ENCODE data around the gene SIRT7. TPM values are rescaled to one million over a fixed set of nuclear protein-coding genes. Genes with fewer than 3 reads are reported as not detected.
"Not testable (repeated sequence)": the region's sequence is repeated elsewhere in the genome, so short reads cannot be mapped to it uniquely, and the experiment has no call there.

The SIRT7 gene
- total RNA-seq, 1 donor from 2014 or later, result 9.1 TPM

DNA sequence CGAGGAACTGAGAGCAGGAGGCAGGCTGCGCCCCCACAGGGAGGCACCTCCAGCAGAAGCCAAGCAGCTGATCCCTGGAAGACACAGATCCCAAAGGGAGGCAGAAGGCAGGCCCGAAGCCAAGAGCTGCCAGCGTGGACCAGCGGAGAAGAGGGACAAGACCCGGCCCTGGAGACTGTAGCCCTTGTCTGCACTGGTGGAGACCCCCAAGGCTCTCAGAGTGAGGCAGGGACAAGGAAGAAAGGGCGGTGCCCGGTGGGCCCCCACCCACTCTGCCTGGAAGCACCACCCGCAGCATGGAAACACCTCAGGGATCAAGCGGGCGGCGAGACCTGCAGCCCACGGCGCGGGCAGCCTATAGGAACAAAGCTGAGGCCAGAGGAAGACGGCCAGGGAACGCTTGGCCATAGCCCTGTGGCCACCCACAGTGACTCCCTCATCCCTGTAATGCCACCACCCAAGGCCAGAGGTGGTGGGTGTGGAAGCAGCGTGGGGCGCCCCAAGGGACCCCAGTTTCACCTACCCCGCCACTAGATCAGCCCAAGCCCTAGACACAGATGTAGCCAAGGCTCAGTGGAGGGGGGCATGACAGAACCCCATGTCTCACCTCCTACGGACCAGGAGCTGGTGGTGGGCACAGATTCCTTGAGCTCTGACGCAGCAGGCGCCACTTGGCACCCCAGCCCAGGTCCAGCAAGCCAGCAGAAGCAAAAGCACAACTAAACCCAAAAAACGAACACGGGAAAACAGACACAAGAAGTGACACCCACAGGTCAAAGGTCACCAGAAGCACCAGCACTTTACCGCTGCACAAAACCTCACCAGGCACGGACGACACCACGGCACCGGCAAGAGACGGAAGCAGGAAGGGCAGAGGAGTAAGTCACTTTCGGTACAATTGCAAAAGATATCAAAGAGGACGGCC is 2.9 kb upstream of the SIRT7 start:
- DNase-seq, result no peak

DNA sequence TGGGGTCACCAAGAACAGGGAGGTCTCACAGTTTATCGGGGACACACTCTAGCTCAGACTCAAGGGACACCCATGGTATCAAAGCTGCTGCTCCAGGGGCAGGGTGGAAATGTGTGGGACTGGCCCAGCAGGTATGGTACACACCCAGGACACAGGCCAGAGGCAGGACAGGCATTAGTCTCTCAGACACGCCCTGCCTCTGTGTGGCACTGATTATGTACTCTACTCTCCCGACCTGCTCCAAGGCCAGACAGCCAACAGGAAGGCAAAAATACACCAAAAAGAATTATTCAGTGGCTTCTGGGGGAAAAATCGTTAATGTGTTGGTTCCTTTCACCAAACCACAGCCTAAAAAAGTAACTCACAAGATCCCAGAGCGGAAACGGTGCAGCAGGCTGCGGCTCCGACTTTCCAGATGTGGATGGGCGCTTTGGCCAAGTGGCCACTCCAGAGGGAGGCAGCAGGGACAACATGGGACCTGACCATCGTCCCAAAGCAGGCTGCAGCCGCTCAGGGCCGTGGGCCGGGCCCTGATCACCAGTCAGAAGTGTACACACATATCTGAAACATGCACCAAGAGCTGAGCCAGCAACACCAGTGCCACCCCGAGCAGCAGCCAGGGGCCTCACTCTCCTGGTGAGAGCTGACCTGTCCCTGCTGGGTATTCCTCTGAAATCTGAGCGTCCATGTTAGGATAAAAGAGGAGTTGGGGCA is 1.0 kb upstream of the SIRT7 start:
- no peak for DNase-seq

DNA sequence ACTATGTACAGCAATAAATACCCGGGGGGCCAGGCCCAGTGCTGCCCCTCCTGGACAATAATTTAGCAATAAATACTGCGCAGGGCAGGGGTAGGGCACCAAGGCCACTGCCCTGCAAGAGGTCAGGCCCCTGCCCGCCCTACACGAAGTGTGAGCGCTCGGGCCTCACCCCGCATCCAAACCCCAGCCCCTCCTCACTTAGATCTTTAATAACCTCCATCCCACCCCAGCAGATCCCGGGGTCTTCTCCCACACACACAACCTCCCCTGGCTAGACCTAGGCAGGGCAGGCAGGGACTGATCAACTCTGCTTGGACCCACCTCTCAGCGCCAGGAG is 325 bp upstream of the SIRT7 start:
- DNase-seq, result not testable (repeated sequence)

DNA sequence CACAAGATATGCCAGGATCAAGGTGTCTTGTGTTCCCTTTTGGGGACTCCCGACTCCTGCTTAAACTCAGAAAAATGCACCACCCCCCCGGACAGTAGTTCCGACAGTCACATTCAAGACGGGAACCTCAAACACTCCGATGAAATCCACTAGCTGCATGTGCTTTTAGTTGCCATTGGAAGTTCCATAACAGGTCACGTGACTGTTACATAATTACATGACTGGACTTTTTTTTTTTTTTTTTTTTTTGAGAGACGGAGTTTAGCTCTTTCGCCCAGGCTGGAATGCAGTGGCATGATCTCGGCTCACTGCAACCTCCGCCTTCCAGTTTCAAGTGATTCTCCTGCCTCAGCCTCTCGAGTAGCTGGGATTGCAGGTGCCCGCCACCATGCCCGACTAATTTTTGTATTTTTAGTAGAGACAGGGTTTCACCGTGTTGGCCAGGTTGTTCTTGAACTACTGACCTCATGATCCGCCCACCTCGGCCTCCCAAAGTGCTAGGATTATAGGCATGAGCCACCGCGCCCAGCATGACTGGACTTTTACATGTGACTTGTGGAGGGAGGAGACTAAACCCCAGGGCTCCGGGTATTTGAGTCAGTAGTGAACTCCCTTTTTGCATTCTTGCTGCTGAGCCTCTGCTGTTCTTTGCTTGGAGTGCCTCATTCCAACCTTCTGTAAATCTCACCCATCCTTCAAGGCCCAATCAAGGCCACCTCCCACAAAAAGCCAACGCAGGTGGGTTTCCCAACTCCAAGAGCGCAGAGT is 1.6 kb downstream of the SIRT7 start:
- no peak for DNase-seq

DNA sequence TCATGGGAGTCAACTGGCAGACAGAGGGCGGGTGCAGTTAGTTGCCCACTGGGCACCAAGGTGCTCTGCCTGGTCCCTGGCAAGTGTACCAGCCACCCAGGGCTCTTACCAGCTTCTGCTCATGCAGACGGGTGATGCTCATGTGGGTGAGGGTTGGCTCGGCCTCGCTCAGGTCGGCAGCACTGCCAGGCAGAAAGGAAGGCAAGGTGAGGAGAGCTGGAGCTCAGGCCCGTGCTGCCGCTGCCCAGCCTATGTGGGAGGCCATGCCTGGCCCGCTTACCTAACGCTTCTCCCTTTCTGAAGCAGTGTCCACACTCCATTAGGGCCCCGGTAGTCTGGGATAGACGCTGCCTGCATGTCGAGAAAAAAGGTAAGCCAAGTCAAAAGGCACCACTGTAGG is 2.6 kb downstream of the SIRT7 start:
- DNase-seq, result no peak

DNA sequence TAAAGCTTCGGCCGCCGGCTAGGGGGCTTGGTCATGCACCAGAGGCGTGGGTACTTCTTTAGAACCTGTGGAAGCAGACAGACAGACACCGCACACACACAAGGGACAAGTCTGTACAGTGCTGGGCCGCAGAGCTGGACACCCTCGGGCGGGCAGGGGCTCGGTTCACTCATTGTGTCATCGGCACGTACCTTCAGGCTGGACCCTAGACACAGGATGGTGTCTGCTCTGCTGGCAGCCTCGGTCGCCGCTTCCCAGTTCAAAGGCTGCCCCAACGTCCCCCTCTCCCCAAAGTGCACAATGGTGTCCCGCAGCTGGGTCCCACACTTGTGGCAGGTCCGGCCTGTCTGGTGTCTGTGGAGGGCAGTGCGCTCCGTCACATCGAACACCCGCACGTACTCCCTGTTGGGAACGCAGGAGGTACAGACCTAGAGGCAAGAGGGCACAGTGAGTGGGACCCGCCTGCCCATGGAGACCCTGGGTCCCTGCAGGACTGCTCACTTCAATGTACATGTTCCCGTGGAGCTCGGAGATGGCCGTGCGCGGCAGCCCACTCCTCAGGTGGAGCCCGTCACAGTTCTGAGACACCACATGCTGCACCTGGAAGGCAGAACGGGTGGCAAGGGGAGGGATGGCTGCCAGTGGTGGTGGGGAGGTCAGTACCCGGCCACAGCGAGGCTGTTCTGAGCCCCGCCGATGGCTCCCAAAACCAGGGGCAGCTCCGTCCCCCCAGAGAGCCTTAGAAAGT is 3.7 kb downstream of the SIRT7 start:
- DNase-seq, result no peak

DNA sequence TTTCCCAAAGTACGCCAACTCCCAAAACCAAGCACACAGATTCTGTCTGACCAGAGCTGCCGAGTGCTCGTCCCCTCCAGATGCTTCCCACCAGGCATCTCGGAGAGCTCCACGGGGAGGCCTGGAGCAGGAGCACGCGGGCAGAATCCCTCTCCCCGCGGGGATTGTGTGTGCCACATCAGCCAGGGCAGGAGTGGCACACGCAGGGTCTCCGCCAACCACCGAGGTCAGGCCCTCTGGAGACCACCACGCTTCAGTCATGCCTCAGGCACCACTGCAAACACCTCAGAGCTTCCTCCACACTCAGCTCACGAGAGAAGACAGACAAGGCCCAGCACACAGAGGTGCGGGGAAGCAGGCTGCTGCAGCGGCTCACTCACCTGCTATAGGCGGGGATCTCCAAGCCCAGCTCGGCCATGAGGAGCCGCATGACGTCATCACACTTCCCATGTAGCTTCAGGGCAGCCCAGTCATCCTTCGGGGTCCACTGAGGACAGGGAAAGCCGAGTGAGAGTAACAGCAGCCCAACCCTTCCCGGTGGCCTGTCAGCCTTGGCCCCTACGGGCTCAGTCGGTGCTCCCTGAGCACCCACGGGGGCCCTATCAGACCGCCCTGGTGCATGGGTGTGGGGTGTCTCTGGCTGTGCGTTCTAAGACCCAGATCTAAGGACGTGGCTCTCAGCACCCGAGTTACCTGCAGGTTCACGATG is 4.4 kb downstream of the SIRT7 start:
- no peak for DNase-seq

DNA sequence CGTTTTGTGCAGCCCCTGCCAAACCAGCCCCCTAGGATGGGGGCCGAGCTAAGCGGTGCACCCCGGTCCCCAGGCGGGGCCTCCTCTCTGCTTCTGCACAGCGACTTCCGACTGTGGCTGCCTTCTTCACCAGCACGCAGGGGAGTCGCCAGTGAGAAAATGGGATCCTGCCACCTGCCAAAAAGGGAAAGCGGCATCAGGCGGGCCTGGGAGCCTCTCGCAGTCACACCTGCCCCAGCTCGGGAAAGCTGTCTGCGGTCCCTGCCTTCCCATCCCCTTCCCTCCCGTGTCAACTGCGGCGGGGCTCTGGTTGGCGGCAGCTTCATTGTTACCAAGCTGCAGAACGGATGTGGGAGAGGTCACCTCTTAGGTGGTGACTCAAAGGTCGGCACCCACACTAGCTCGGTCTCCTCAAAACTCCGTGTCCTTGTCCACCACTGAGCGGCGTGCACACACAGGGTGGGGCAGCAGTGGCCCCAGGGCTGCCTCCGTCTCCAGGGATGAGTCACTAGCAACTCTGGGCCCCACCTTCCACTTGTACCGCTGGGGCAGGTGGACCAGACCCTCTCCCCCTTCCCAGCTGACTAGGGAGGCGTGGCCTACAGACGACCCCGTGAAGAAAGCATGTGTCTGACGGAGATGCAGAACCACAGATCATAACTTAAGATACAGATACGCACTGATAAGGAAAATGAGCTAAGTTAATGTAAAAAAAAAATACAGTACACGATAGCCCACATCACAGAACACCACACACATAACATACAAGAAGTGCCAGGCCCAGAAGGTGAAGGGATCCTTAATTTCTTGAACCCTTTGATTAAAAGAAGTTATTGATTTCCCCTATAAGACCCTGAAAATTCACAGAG is 5.3 kb downstream of the SIRT7 start:
- DNase-seq, result no peak

DNA sequence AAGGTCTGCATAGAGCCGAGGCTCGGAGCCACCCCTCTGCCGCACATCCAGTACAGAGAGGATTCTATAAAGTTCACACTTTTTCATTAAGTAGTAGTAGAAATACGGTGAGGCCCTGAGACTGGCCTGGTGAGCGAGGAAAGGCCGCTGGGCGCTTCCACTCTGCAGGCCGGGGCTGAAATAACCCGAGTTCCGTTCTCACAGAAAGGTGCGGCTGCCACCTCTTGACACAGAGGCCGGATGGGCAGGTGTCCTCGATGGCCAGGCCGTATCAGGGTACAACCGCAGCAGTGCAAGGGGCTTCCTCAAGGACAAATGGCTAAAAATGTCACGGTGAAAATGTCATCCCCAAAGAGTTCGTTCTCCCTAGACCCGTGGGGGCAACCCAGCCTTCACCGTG is 6.0 kb downstream of the SIRT7 start:
- DNase-seq, result no peak

DNA sequence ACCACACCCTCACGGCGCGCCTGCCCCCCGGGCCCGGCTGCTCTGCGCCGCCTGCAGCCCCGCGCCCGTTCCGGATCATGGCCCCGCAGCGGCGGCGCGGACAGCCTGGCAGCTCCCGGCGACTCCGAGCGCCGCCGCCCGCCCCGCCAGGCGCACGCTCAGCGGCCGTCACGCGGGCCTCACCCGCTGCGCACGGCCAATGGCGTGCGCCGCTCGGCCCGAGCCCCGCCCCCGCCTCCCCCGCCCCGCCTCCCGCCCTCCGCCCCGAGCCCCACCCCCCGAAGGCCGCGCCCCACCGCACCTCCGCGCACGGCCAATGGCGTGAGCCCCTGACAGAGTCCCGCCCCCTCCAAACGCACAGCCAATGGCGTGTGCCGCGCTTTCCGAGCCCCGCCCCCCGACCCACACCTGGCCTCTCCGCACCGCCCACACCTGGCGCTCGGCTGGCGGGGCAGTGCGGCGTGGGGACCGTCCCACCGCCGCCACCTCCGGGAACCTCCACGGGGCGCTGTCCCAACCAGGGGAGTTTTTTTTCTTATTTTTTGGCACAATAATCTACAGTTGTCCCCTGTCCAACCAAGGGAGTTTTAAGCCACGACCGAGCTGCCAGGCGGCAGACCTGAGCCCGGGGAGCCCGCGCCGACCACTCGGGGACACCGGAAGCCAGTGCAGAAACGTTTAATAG is 6.6 kb downstream of the SIRT7 start, which contains the start of gene PCYT2:
TSS of gene PCYT2 (minus strand) at position 123 of the 685 bp plus-strand sequence. CDS start at position 79, 44 bp downstream.
- peak; percentile 96 for DNase-seq

DNA sequence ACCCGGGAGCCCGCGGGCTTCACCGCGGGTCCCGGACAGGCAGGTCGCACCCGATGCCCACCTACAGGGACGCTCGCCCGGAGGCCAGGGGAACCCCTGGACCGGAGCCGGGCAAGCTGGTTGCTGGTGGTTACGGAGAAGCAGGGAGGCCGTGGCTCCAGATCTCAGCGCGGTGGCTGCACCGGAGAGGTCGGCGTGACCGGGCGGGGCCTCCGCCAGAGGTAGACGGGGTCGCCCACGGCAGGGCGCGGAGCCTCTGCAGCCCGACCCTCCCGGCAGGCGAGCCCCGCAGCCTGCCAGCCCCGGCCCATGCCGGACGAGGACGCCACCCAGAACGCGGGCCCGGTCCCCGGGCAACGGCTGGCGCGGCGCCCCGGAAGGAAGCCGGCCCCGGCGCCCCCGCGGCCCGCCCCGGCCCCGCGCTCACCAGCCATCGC is 7.1 kb downstream of the SIRT7 start:
- no peak for DNase-seq

DNA sequence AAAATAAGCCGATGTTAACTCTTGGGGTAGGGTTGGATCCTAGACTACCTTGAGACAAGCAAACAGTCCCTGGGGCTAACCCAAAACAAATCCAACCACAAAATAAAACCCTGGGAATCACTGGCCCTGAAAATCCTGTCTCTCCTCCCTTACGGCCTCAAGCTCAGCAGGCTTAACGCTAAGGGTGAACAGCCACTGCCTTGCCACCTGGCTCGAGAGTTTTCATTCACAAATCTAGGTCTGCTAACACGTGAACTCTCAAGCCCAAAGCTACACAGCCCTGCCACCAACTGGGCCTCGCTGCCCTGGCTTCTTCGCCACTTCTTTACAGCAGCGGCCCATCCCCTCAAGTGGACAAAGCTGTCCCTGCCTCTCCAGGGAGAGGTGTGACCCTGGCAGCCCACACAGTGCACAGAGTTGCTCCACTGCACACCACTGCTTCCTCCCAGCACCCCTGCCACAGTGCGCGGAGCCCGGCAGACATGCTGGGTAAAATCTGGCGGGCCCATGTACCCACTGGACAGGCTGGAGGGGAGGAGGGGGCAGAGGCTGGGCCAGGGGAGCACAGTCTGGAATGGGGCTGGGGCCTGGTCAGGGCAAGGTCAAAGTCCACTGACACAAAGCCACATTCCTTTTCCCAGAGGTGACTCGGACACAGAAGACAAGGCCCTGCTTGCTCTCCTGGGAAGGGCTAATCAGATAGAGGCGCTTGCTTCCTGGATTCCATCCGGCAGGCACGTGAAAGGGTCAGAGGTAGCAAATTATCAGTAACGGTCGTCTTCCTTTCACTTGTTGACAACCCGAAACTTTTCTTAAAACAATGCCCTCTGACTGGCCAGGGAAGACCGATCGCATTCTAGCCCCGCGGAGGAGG is 7.8 kb downstream of the SIRT7 start:
- no peak for DNase-seq

DNA sequence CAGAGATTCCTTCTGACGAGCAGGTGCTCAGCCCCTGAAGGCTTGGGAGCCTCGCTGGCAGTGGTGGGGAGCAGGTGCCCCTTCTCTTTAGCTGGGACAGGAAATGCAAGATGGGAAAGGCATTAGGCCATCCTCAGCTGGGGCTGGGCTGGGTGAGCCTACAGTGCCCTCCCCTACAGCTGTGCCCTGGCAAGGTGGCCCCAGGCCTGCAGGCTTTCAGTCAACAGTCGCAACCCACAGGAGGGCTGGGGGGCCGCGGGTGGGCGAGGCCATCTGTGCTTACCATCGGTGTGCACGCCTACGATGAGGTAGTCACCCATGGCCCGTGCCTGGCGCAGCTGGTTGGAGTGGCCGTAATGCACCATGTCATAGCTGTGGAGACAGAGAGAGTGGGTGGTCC is 8.7 kb downstream of the SIRT7 start:
- DNase-seq, result no peak

DNA sequence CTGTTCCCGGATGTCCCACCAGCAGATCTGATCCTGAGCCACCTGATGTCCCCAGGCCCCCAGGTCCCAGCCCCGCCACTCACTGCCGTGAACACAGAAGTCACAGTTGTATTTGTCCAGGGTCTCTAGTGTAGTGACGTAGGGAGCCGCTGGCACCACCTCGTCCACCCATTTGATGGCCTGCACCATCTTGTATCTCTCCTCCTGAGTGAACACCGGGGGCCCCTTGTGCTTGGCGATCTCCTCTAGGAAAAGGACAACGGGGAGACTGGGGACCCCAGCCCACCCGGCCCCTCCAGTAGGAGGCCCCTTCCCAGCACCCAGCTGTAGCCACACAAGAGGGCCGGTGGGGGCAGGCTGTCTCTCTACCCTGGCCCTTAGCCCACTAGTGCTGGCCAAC is 9.2 kb downstream of the SIRT7 start:
- no peak for DNase-seq

DNA sequence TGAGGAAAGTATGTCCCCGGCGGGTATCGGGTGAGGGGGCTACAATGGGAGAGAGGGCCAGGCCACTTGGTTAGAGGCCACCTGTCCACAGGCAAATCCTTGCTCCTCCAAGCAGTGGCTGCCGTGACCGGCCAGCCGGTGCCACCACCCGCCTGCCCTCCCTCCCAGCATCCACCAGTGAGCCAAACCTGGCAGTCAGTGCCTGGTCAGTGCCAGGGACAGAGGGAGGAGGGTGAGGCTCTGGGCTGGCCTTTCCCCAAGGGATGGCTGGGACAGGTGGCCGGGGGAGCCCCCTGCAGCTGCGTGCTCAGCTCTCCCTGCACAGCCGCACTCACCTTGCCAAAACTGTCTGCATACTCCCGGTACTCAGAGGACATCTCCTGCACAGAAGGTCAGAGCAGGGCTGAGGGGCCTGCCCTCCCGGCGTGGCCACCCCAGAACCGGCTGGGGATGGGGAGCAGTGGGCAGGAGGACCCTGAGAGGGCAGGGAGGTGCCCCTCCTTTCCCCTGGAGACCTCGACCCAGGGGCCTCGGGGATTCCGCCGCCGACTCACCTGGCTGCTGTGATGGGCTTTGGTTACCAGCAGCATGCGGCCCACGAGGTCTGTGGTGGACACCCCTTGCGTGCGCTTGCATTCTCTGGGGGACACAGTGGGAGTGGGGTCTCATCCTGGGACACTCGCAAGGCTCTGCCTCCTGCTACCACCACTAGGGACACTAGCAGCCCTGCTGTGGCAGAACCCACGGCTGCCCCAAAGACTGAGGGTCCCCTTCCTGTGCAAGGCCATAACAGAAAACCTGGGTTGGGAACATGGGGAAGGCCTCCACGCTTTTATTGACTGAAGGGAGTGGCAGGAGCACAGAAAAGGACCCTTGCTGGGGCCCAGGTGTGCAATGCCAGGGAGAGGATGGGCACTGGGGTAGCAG is 10.5 kb downstream of the SIRT7 start:
- no peak for DNase-seq

DNA sequence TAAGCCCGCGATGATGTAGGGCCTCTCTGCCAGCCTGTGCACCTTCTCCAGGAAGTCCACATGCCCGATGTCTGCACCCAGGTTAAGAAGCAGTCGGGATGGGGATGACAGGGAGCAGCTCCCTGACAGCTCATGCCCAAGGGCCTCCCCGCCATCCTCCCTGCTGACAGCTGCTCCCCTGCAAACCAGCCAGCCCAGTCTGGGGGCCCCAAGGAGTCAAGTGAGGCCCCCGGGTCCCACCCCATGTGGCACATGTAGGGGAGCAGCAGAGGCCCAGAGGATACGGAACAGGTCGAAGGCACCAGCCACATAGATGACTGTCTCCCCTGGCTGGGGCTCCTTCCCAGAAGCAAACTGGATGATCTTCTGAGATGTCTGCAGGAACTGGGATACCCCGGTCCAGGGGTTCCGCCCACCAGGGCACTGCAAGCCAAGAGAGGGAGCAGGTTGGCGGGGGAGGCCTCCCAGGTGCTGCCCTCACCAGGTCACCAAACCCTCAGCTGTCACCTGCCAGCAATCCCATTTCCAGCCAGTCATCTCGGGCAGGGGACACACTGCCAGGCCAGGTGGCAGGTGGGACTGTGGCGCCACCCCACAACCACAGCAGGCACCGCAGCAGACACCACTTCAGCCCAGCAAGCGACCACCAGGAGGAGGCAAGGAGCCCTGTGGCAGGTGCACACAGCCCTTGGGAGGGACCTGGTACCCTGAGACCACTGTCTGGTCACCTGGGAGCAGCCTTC is 11.3 kb downstream of the SIRT7 start:
- DNase-seq, result no peak

DNA sequence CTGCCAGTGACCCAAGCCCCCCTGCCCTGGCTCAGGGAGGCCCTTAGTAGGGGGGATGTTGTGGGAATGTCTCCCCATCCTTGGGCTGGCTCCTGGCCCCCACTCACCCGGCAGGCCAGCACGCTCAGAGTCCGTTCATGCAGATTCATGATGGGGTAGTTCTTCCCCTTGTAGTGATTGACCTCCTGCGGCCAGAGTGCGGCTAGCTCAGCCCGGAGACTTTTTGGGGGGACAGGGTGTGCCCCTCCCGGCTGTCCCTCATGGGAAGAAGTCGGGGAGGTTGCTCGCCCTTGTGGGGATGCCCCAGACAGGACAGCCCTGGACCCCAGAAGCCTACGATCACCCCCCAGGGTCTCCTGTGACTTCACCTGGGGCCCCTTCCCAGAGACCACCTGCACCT is 12.0 kb downstream of the SIRT7 start:
- no peak for DNase-seq
